PC-3 (cell line): Measurements from ENCODE around the gene ABCB10.

Source experiments
- CTCF ChIP-seq: fragments of 300-600 bp; sonication (generic); conservative IDR thresholded peaks from 2 replicates; pipeline ENCODE4 v1.5.1; 2017; ENCODE audit warnings: antibody characterized with exemption, low read depth, mild to moderate bottlenecking, low read length
- EZH2phosphoT487 ChIP-seq: fragments of 300-600 bp; sonication (generic); IDR thresholded peaks from 2 replicates; pipeline ENCODE4 v1.6.1; 2018; ENCODE audit warnings: mild to moderate bottlenecking, antibody characterized with exemption, low read length, borderline replicate concordance

GRCh38 chr1:229581485-229581884 lies 23.0 kb upstream of the ABCB10 start:
- no peak for TF ChIP-seq CTCF
- no peak for TF ChIP-seq EZH2phosphoT487
